Neural crest cell (in vitro differentiated cells): Measurements from ENCODE around the gene SLC29A4. TPM values are rescaled to one million over a fixed set of nuclear protein-coding genes. Genes with fewer than 3 reads are reported as not detected.

Source experiments
- DNase-seq: peaks from one replicate; pipeline ENCODE4 v3.0.0; 2021; ENCODE audit warnings: low read depth, mixed read lengths, low spot score
- H3K27ac Mint-ChIP-seq: one replicate; pipeline ENCODE4 v1.8.0; 2021; ENCODE audit warnings: mild to moderate bottlenecking, mixed read lengths; ENCODE audit not compliant: unreplicated experiment
- H3K27me3 Mint-ChIP-seq: 2 replicates; pipeline ENCODE4 v1.8.0; 2021; ENCODE audit warnings: low read depth, mild to moderate bottlenecking, mixed read lengths
- H3K36me3 Mint-ChIP-seq: 2 replicates; pipeline ENCODE4 v1.8.0; 2021; ENCODE audit warnings: low read depth, mild to moderate bottlenecking, mixed read lengths
- H3K4me1 Mint-ChIP-seq: 2 replicates; pipeline ENCODE4 v1.8.0; 2021; ENCODE audit warnings: mixed read lengths
- H3K4me3 Mint-ChIP-seq: one replicate; pipeline ENCODE4 v1.8.0; 2021; ENCODE audit warnings: mild to moderate bottlenecking, mixed read lengths
- H3K9me3 Mint-ChIP-seq: 2 replicates; pipeline ENCODE4 v1.8.0; 2021; ENCODE audit warnings: mixed read lengths
- CTCF ChIP-seq: fragments of 200-600 bp; sonication (generic); conservative IDR thresholded peaks from 2 replicates; pipeline ENCODE4 v1.5.0; 2021; ENCODE audit warnings: antibody characterized with exemption, mild to moderate bottlenecking
- long read RNA-seq: library from polyadenylated mRNA; unstranded; transcript quantifications from one replicate; pipeline ENCODE4 v2.0.0, GENCODE V29; 2020
- total RNA-seq: library from RNA; stranded (reverse); gene quantifications from 2 replicates; pipeline ENCODE4 v1.2.1, GENCODE V29; 2021

SLC29A4 gene, protein sequence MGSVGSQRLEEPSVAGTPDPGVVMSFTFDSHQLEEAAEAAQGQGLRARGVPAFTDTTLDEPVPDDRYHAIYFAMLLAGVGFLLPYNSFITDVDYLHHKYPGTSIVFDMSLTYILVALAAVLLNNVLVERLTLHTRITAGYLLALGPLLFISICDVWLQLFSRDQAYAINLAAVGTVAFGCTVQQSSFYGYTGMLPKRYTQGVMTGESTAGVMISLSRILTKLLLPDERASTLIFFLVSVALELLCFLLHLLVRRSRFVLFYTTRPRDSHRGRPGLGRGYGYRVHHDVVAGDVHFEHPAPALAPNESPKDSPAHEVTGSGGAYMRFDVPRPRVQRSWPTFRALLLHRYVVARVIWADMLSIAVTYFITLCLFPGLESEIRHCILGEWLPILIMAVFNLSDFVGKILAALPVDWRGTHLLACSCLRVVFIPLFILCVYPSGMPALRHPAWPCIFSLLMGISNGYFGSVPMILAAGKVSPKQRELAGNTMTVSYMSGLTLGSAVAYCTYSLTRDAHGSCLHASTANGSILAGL
- 32.5 and 40.0 TPM in 2 replicates for total RNA-seq
- long read RNA-seq, partial matches to known transcripts = 0 of 1 reads
- long read RNA-seq, other reads (novel, unspliced or antisense) = 1 of 1 reads

GRCh38 chr7:5282543-5283316 lies at the start of gene SLC29A4:
Gene SLC29A4, plus strand, starts transcription at chr7:5282943. Its CDS starts 4,874 bp downstream, at chr7:5287817.
- Mint-ChIP-seq H3K9me3 (no peaks in the 10 kb centered on the region), H3K36me3 (no peaks in the 10 kb centered on the region), H3K4me1 (no peaks in the 10 kb centered on the region), H3K27ac (no peak within 1 kb of the TSS), H3K4me3 (no peak within 1 kb of the TSS), H3K27me3 (peaks cover 3% of the 10 kb centered on the region)
- no peak for TF ChIP-seq CTCF
- peak; percentile 46 for DNase-seq

DNA sequence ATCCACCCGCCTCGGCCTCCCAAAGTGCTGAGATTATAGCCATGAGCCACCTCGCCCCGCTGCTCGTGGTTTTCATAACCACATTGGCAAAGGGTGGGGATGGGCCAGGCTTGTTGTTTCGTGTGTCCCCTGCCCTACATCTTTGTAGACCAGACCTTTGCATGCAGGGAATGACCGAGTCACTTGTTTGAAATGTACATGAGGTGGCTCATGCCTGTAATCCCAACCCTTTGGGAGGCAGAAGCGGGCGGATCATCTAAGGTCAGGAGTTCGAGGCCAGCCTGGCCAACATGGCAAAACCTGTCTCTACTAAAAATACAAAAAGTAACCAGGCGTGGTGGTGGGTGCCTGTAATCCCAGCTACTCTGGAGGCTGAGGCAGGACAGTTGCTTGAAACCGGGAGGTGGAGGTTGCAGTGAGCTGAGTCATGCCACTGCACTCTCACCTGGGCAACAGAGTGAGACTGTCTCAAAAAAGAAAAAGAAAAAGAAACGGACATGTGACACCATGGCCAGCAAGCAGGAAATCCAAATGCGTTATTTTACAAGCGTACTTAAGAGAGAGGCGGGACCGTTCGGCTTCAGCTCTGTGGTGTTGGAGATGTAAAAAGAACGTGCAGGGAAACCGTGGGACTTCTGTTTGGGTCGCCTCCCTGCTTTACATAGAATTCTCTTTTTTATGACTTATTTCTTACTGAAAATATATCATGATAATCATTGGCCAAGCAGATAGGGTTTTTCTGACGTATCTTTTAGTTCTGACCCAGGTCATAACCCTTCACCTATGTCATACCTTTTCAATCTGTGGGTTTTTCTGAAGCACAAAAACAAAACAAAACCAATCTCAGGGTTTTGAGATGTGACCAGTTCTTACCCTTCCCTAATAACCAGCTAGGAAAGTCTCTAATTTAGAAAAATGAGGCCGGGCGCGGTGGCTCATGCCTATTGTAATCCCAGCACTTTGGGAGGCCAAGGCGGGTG lies 47.6 kb upstream of the SLC29A4 start:
- no peak overlapping the region for H3K27ac Mint-ChIP-seq
- H3K4me3 Mint-ChIP-seq = no peak overlapping the region
- no peaks in the 10 kb centered on the region for H3K9me3 Mint-ChIP-seq
- no peaks in the 10 kb centered on the region for H3K36me3 Mint-ChIP-seq
- peaks cover 17% of the 10 kb centered on the region for H3K4me1 Mint-ChIP-seq
- no peak for TF ChIP-seq CTCF
- DNase-seq = no peak
- peaks cover under 1% of the 10 kb centered on the region for H3K27me3 Mint-ChIP-seq

DNA sequence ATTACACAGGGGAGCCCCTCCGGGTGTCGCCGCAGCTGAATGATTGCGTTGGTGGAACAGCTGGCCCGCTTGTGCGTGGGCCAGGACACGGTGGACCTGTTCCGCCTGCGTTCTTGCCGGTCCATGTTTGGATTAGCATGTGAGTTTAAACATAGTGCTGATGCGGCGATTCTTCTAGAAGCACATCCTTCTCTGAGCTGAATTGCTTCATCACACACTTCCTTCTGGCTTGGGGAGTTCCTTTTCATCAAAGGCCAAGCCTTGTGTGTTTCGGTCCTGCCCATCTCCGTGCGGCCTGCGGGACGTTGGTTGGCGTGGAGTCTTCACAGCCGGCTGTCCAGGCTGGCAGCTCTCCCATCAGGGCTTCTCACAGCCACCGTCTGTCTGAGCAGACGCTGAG lies 45.5 kb upstream of the SLC29A4 start:
- DNase-seq = no peak
- no peaks in the 10 kb centered on the region for H3K9me3 Mint-ChIP-seq
- no peak overlapping the region for H3K27ac Mint-ChIP-seq
- no peaks in the 10 kb centered on the region for H3K36me3 Mint-ChIP-seq
- H3K27me3 Mint-ChIP-seq = peaks cover 13% of the 10 kb centered on the region
- H3K4me3 Mint-ChIP-seq = no peak overlapping the region
- TF ChIP-seq CTCF = no peak
- H3K4me1 Mint-ChIP-seq = peaks cover 16% of the 10 kb centered on the region

- no peaks in the 10 kb centered on the region for H3K9me3 Mint-ChIP-seq
- no peak overlapping the region for H3K4me3 Mint-ChIP-seq
- no peak overlapping the region for H3K27ac Mint-ChIP-seq
- no peak for DNase-seq
- no peak for TF ChIP-seq CTCF
- H3K27me3 Mint-ChIP-seq = peaks cover 13% of the 10 kb centered on the region
- H3K36me3 Mint-ChIP-seq = no peaks in the 10 kb centered on the region
- peaks cover 16% of the 10 kb centered on the region for H3K4me1 Mint-ChIP-seq
Measured at GRCh38 chr7:5238500-5238899, 44.2 kb upstream of the SLC29A4 start.

DNA sequence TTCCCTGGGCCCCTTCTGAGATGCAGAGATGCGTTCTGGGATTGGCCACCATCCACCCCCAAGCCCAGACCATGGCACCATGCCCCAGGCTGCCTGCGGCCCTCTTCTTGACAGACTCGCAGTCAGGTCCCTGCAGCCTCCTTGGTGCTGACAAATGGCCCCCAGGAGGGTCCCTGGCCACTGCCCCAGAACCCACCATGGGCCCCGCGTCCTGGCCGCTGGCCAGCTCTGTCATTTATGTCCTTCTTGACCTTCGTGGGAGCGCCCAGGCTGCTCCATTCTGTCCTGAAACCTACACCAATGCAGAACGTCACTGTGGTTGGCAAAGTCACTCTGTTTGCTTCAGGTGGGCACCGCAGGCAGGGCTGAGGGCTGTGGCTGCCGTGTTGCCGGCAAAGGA lies 39.5 kb upstream of the SLC29A4 start:
- no peak overlapping the region for H3K27ac Mint-ChIP-seq
- H3K9me3 Mint-ChIP-seq = no peaks in the 10 kb centered on the region
- DNase-seq = no peak
- no peak for TF ChIP-seq CTCF
- peaks cover 13% of the 10 kb centered on the region for H3K4me1 Mint-ChIP-seq
- peaks cover 13% of the 10 kb centered on the region for H3K27me3 Mint-ChIP-seq
- H3K4me3 Mint-ChIP-seq = no peak overlapping the region
- H3K36me3 Mint-ChIP-seq = no peaks in the 10 kb centered on the region
